ENCODE measurements around the gene GRIN3B.

The GRIN3B gene

DNA sequence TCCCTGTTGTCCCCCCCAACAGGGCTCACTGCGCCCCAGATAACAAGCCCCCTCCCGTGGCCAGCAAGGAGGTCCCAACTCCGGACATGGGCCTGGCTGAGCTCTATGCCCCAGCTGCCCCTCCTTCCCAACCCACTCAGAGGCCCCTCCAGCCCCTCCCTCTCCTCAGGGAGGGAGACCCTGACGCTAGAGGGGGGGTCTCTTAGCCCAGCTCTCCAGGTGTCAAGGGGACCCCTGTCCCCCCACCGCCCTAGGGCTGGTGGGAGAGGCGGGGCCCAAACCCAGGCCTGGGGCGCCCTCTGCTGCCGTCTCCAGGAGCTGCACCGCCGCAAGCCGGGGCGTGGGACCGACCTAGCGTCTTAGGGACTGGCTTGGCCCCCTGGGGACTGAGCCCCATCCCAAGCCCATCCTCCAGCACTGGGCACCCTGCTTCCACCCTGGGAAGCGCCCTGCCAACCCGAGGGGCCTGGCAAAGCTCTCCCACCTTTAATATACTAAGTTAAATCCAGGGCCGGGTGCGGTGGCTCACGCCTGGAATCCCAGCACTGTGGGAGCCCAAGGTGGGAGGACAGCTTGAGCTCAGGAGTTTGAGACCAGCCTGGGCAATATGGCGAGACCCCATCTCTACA lies 1.4 kb downstream of the GRIN3B start (continued):
- no peak; the same call in 1 of the 2 replicates for TF ChIP-seq IKZF3 (tag by site-specific recombination; IDR thresholded peaks at IDR 0.05)
- no peak for TF ChIP-seq GLI4 (tag by site-specific recombination; IDR thresholded peaks at IDR 0.05)
- TF ChIP-seq ZNF391 (tag by site-specific recombination; IDR thresholded peaks at IDR 0.05; ENCODE audit: borderline replicate concordance, low read depth): 0 out of 2 replicates have a peak, but pooled peaks have one; percentile 43
- TF ChIP-seq ZBTB6 (tag by site-specific recombination; IDR thresholded peaks at IDR 0.05): no peak
- peak; percentile 89 for TF ChIP-seq ZNF654 (tag by site-specific recombination; IDR thresholded peaks at IDR 0.05; ENCODE audit: low read depth)
- no peak for TF ChIP-seq ZNF223 (tag by site-specific recombination; IDR thresholded peaks at IDR 0.05)
- peak; percentile 59 for TF ChIP-seq ZNF660 (tag by site-specific recombination; IDR thresholded peaks at IDR 0.05)
- TF ChIP-seq ZNF114 (tag by site-specific recombination; IDR thresholded peaks at IDR 0.05): no peak
- TF ChIP-seq ZSCAN16 (tag by site-specific recombination; IDR thresholded peaks at IDR 0.05): no peak
- no peak for TF ChIP-seq ZNF571 (tag by site-specific recombination; IDR thresholded peaks at IDR 0.05)
- no peak for TF ChIP-seq MYNN (tag by site-specific recombination; IDR thresholded peaks at IDR 0.05; ENCODE audit: borderline replicate concordance)
- no peak for TF ChIP-seq FEZF1 (tag by site-specific recombination; IDR thresholded peaks at IDR 0.05)
- no peak for TF ChIP-seq OSR2 (tag by site-specific recombination; IDR thresholded peaks at IDR 0.05)
- TF ChIP-seq ZNF610 (tag by site-specific recombination; IDR thresholded peaks at IDR 0.05; ENCODE audit: borderline replicate concordance): no peak
- TF ChIP-seq, protein P1, sequence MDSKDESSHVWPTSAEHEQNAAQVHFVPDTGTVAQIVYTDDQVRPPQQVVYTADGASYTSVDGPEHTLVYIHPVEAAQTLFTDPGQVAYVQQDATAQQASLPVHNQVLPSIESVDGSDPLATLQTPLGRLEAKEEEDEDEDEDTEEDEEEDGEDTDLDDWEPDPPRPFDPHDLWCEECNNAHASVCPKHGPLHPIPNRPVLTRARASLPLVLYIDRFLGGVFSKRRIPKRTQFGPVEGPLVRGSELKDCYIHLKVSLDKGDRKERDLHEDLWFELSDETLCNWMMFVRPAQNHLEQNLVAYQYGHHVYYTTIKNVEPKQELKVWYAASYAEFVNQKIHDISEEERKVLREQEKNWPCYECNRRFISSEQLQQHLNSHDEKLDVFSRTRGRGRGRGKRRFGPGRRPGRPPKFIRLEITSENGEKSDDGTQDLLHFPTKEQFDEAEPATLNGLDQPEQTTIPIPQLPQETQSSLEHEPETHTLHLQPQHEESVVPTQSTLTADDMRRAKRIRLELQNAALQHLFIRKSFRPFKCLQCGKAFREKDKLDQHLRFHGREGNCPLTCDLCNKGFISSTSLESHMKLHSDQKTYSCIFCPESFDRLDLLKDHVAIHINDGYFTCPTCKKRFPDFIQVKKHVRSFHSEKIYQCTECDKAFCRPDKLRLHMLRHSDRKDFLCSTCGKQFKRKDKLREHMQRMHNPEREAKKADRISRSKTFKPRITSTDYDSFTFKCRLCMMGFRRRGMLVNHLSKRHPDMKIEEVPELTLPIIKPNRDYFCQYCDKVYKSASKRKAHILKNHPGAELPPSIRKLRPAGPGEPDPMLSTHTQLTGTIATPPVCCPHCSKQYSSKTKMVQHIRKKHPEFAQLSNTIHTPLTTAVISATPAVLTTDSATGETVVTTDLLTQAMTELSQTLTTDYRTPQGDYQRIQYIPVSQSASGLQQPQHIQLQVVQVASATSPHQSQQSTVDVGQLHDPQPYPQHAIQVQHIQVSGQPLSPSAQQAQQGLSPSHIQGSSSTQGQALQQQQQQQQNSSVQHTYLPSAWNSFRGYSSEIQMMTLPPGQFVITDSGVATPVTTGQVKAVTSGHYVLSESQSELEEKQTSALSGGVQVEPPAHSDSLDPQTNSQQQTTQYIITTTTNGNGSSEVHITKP (tag by site-specific recombination; IDR thresholded peaks at IDR 0.05): peak; percentile 75
- no peak for TF ChIP-seq PRDM2 (tag by site-specific recombination; IDR thresholded peaks at IDR 0.05; ENCODE audit: borderline replicate concordance)
- TF ChIP-seq ZNF48 (tag by site-specific recombination; IDR thresholded peaks at IDR 0.05): no peak
- 0 out of 2 replicates have a peak, but pooled peaks have one; percentile 20 for TF ChIP-seq SP2 (tag by site-specific recombination; IDR thresholded peaks at IDR 0.05)
- peak; percentile 60 for TF ChIP-seq KLF1 (tag by site-specific recombination; IDR thresholded peaks at IDR 0.05)
- TF ChIP-seq ZSCAN23 (tag by site-specific recombination; IDR thresholded peaks at IDR 0.05): no peak
- TF ChIP-seq ZNF837 (tag by site-specific recombination; IDR thresholded peaks at IDR 0.05): no peak
- TF ChIP-seq ZNF311 (tag by site-specific recombination; IDR thresholded peaks at IDR 0.05; ENCODE audit: borderline replicate concordance): no peak
- no peak for TF ChIP-seq REPIN1 (tag by site-specific recombination; IDR thresholded peaks at IDR 0.05; ENCODE audit: low read depth)
- TF ChIP-seq SCRT2 (tag by site-specific recombination; IDR thresholded peaks at IDR 0.05): no peak
- TF ChIP-seq ZNF274 (IDR thresholded peaks at IDR 0.05; ENCODE audit: low read length): no peak
- TF ChIP-seq ZNF274 (tag by site-specific recombination; IDR thresholded peaks at IDR 0.05; ENCODE audit: borderline replicate concordance): no peak
- TF ChIP-seq, protein P2, sequence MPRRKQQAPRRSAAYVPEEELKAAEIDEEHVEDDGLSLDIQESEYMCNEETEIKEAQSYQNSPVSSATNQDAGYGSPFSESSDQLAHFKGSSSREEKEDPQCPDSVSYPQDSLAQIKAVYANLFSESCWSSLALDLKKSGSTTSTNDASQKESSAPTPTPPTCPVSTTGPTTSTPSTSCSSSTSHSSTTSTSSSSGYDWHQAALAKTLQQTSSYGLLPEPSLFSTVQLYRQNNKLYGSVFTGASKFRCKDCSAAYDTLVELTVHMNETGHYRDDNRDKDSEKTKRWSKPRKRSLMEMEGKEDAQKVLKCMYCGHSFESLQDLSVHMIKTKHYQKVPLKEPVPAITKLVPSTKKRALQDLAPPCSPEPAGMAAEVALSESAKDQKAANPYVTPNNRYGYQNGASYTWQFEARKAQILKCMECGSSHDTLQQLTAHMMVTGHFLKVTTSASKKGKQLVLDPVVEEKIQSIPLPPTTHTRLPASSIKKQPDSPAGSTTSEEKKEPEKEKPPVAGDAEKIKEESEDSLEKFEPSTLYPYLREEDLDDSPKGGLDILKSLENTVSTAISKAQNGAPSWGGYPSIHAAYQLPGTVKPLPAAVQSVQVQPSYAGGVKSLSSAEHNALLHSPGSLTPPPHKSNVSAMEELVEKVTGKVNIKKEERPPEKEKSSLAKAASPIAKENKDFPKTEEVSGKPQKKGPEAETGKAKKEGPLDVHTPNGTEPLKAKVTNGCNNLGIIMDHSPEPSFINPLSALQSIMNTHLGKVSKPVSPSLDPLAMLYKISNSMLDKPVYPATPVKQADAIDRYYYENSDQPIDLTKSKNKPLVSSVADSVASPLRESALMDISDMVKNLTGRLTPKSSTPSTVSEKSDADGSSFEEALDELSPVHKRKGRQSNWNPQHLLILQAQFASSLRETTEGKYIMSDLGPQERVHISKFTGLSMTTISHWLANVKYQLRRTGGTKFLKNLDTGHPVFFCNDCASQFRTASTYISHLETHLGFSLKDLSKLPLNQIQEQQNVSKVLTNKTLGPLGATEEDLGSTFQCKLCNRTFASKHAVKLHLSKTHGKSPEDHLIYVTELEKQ (tag by site-specific recombination; IDR thresholded peaks at IDR 0.05; ENCODE audit: borderline replicate concordance): no peak
